ENCODE results near the gene RPS21. TPM values are rescaled to one million over a fixed set of nuclear protein-coding genes. Genes with fewer than 3 reads are reported as not detected.

Gene RPS21
- total and polyA plus RNA-seq, 2 of the 13 experiments (the other 11 are each of a cell fraction or from before 2014, with no cell fraction given): 2,647 to 11,063 TPM

- TF ChIP-seq ZBTB33 (CRISPR knock-in tag; IDR thresholded peaks at IDR 0.05) (peak; percentile 84; the same call in 1 of the 2 replicates), TBL1XR1 (IDR thresholded peaks at IDR 0.05; ENCODE audit: borderline replicate concordance, low read length, partially characterized antibody) (peak; percentile 35), TFDP1 (CRISPR knock-in tag; IDR thresholded peaks at IDR 0.05; ENCODE audit: borderline replicate concordance) (peak; percentile 44; the same call in 1 of the 2 replicates), RNF2 (conservative IDR thresholded peaks at IDR 0.05; ENCODE audit: low read depth) (0 out of 2 replicates have a peak, but pooled peaks have one; percentile 30), WIZ (CRISPR knock-in tag; IDR thresholded peaks at IDR 0.05) (no peak), CERS6 (CRISPR knock-in tag; IDR thresholded peaks at IDR 0.05) (0 out of 2 replicates have a peak, but pooled peaks have one; percentile 20), CCAR2 (optimal IDR thresholded peaks at IDR 0.05; ENCODE audit: low read depth, low read length) (peak; percentile 56), SIX4 (CRISPR knock-in tag; IDR thresholded peaks at IDR 0.05) (peak; percentile 13; the same call in 1 of the 2 replicates), GTF3A (CRISPR knock-in tag; conservative IDR thresholded peaks at IDR 0.05) (no peak), ZNF33B (CRISPR knock-in tag; IDR thresholded peaks at IDR 0.05) (peak; percentile 53; the same call in 1 of the 2 replicates), KLF15 (CRISPR knock-in tag; IDR thresholded peaks at IDR 0.05; ENCODE audit: borderline replicate concordance) (0 out of 2 replicates have a peak, but pooled peaks have one; percentile 71), KDM3A (CRISPR knock-in tag; IDR thresholded peaks at IDR 0.05; ENCODE audit: low read depth) (peak; percentile 95), NFE2L2 (IDR thresholded peaks at IDR 0.05; ENCODE audit: low read length) (no peak), SOX5 (CRISPR knock-in tag; IDR thresholded peaks at IDR 0.05; ENCODE audit: borderline replicate concordance) (peak; percentile 62), HNF4G (IDR thresholded peaks at IDR 0.05; ENCODE audit: borderline replicate concordance, low read depth, low read length) (no peak; the same call in 1 of the 2 replicates), HNF4G (CRISPR knock-in tag; IDR thresholded peaks at IDR 0.05; ENCODE audit: borderline replicate concordance, low read depth) (no peak), E2F5 (CRISPR knock-in tag; conservative IDR thresholded peaks at IDR 0.05) (no peak; the same call in 1 of the 2 replicates), CCDC6 (CRISPR knock-in tag; IDR thresholded peaks at IDR 0.05) (no peak), CHD4 (IDR thresholded peaks at IDR 0.05; ENCODE audit: borderline replicate concordance, low read length) (no peak), REPIN1 (CRISPR knock-in tag; IDR thresholded peaks at IDR 0.05; ENCODE audit: borderline replicate concordance, low read depth) (peak; percentile 92), NFRKB (IDR thresholded peaks at IDR 0.05) (no peak), DDIT3 (CRISPR knock-in tag; IDR thresholded peaks at IDR 0.05) (no peak), MEIS2 (CRISPR knock-in tag; IDR thresholded peaks at IDR 0.05) (peak; percentile 96), TBX2 (CRISPR knock-in tag; IDR thresholded peaks at IDR 0.05; ENCODE audit: borderline replicate concordance) (peak; percentile 67; the same call in 1 of the 2 replicates), ZNF282 (IDR thresholded peaks at IDR 0.05; ENCODE audit: partially characterized antibody) (no peak)
Measured at GRCh38 chr20:62382306-62383198, 4.4 kb upstream of the RPS21 start (continued).

Data from HepG2 (cell line).